OCI-LY7 (cell line): ENCODE data around the gene ANKS1B. TPM values are rescaled to one million over a fixed set of nuclear protein-coding genes. Genes with fewer than 3 reads are reported as not detected.

Experiments
- BruUV-seq: library from RNA; stranded (reverse); fragments of 400-500 nt; replicated peaks from 2 replicates; lab custom pipeline; 2021; lab: Mats Ljungman, UMichigan
- CTCF ChIA-PET: fragments of 300-600 bp; sonication (Branson Sonifier 250); formaldehyde crosslinking; loops from one replicate; lab custom pipeline; 2022; ENCODE audit warnings: antibody characterized with exemption; ENCODE audit not compliant: unreplicated experiment; lab: Charles Lee
- POLR2A ChIA-PET: fragments of 300-600 bp; sonication (Branson Sonifier 250); formaldehyde crosslinking; loops from one replicate; lab custom pipeline; 2022; ENCODE audit warnings: antibody characterized with exemption; lab: Charles Lee
- DNase-seq: peaks from one replicate; pipeline ENCODE4 v3.0.0-alpha.2; 2015; ENCODE audit warnings: low spot score
- H2AFZ ChIP-seq: fragments of 200-600 bp; sonication (generic), shearing (Covaris generic); 2 replicates; pipeline ENCODE4 v1.6.1; 2014; ENCODE audit warnings: mild to moderate bottlenecking, antibody characterized with exemption, low read length, moderate library complexity
- H3K27ac ChIP-seq: fragments of 200-600 bp; sonication (generic); 2 replicates; pipeline ENCODE4 v1.5.1; 2014; ENCODE audit warnings: mixed run types, low read depth, mild to moderate bottlenecking, moderate library complexity, low read length, inconsistent platforms; ENCODE audit not compliant: poor library complexity, severe bottlenecking
- H3K36me3 ChIP-seq: fragments of 200-600 bp; sonication (generic); 2 replicates; pipeline ENCODE4 v1.6.1; 2014; ENCODE audit warnings: mild to moderate bottlenecking, antibody characterized with exemption, low read length, moderate library complexity, mixed read lengths; ENCODE audit not compliant: insufficient read depth
- H3K4me1 ChIP-seq: fragments of 200-600 bp; sonication (generic); 2 replicates; pipeline ENCODE4 v1.5.1; 2014; ENCODE audit warnings: mild to moderate bottlenecking, low read length; ENCODE audit not compliant: insufficient read depth, poor library complexity, severe bottlenecking
- H3K4me2 ChIP-seq: fragments of 200-600 bp; sonication (generic); 2 replicates; pipeline ENCODE4 v1.6.1; 2014; ENCODE audit warnings: mild to moderate bottlenecking, low read length
- H3K4me3 ChIP-seq: fragments of 200-600 bp; sonication (generic); 2 replicates; pipeline ENCODE4 v1.5.1; 2014; ENCODE audit warnings: mild to moderate bottlenecking, low read depth, low read length; ENCODE audit not compliant: poor library complexity, severe bottlenecking
- H3K79me2 ChIP-seq: fragments of 200-600 bp; sonication (generic); 2 replicates; pipeline ENCODE4 v1.6.1; 2016; ENCODE audit warnings: low read depth, mild to moderate bottlenecking, low read length, moderate library complexity, mixed read lengths; ENCODE audit not compliant: insufficient read depth
- H3K9me2 ChIP-seq: fragments of 200-600 bp; sonication (generic); 2 replicates; pipeline ENCODE4 v1.6.1; 2016; ENCODE audit warnings: mild to moderate bottlenecking, low read length, mixed read lengths; ENCODE audit not compliant: insufficient read depth
- H3K9me3 ChIP-seq: fragments of 200-600 bp; sonication (generic); 2 replicates; pipeline ENCODE4 v1.6.1; 2014; ENCODE audit warnings: mild to moderate bottlenecking, mixed run types, low read length, mixed read lengths
- H4K20me1 ChIP-seq: fragments of 200-600 bp; sonication (generic); 2 replicates; pipeline ENCODE4 v1.6.1; 2014; ENCODE audit warnings: mild to moderate bottlenecking, antibody characterized with exemption, low read length, moderate library complexity, mixed read lengths; ENCODE audit not compliant: insufficient read depth
- EZH2phosphoT487 ChIP-seq: fragments of 200-600 bp; sonication (generic); IDR thresholded peaks from 2 replicates; pipeline ENCODE4 v1.6.1; 2018; ENCODE audit warnings: low read depth, borderline replicate concordance, mild to moderate bottlenecking, mixed run types, antibody characterized with exemption, low read length, moderate library complexity, mixed read lengths
- intact Hi-C: fragments of 100-400 bp; cut with micrococcal nuclease; formaldehyde crosslinking; loops from one replicate; pipeline ENCODE4 v1.10.0; 2022; ENCODE audit not compliant: unreplicated experiment
- total RNA-seq, 2 experiments: library from RNA; depleted of rRNA in 1 of 2; stranded (reverse); fragments of >200 nt in 1 of 2; shearing (Covaris generic) in 1 of 2; gene quantifications; 2 replicates each; pipeline ENCODE4 v1.2.3, GENCODE V29; 2014 to 2022
- TF ChIP-seq, protein P1 (sequence below): fragments of 200-600 bp; sonication (generic); conservative IDR thresholded peaks from 2 replicates; pipeline ENCODE4 v1.5.1; 2014; ENCODE audit warnings: mild to moderate bottlenecking, antibody characterized with exemption, low read length, moderate library complexity, mixed read lengths

The ANKS1B gene
- total RNA-seq, 2 experiments from 2014 or later = 2.9 to 6.0 TPM

GRCh38 chr12:99495799-99496198 lies 488.9 kb downstream of the ANKS1B start:
- Histone ChIP-seq H3K36me3 (no peaks in the 10 kb centered on the region; the same call in 1 of the 2 replicates), H4K20me1 (no peaks in the 10 kb centered on the region), H3K4me1 (peaks cover 4% of the 10 kb centered on the region), H3K27ac (no peak overlapping the region), H3K4me3 (no peak overlapping the region), H3K9me3 (peaks cover 4% of the 10 kb centered on the region; the same call in 1 of the 2 replicates), H3K4me2 (no peak overlapping the region), H3K79me2 (no peaks in the 10 kb centered on the region), H3K9me2 (no peaks in the 10 kb centered on the region), H2AFZ (no peak overlapping the region)
- no peak for TF ChIP-seq EZH2phosphoT487
- TF ChIP-seq, protein P1, sequence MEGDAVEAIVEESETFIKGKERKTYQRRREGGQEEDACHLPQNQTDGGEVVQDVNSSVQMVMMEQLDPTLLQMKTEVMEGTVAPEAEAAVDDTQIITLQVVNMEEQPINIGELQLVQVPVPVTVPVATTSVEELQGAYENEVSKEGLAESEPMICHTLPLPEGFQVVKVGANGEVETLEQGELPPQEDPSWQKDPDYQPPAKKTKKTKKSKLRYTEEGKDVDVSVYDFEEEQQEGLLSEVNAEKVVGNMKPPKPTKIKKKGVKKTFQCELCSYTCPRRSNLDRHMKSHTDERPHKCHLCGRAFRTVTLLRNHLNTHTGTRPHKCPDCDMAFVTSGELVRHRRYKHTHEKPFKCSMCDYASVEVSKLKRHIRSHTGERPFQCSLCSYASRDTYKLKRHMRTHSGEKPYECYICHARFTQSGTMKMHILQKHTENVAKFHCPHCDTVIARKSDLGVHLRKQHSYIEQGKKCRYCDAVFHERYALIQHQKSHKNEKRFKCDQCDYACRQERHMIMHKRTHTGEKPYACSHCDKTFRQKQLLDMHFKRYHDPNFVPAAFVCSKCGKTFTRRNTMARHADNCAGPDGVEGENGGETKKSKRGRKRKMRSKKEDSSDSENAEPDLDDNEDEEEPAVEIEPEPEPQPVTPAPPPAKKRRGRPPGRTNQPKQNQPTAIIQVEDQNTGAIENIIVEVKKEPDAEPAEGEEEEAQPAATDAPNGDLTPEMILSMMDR = no peak
- ChIA-PET POLR2A (no interaction called here), CTCF (no interaction called here)
- DNase-seq = no peak
- no TSS peak for BruUV-seq
- intact Hi-C loops = no loop called here

DNA sequence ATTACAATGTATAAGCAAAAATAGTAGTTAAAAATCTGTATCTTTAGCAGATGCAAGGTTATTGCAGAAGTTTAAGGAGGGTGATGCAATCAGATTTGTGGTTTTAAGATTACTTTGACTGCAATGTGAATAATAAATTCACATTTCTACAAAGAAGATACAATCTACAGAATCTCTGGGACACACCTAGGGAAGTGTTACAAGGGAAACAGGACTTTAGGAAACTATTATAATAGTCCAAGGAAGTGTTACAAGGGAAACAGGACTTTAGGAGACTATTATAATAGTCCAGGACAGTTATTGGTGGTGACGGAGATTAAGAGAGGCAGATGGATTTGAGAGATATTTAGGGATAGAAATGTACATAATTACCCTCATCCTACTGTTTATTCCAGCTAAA lies 491.5 kb downstream of the ANKS1B start:
- ChIA-PET CTCF (no interaction called here), POLR2A (no interaction called here)
- no peak overlapping the region for H3K27ac ChIP-seq
- no peaks in the 10 kb centered on the region for H4K20me1 ChIP-seq
- no peak overlapping the region for H2AFZ ChIP-seq
- DNase-seq = no peak
- intact Hi-C loops = no loop called here
- no peaks in the 10 kb centered on the region for H3K9me2 ChIP-seq
- no peaks in the 10 kb centered on the region for H3K79me2 ChIP-seq
- no TSS peak for BruUV-seq
- no peaks in the 10 kb centered on the region for H3K36me3 ChIP-seq
- no peak overlapping the region for H3K4me3 ChIP-seq
- no peak overlapping the region for H3K4me2 ChIP-seq
- peaks cover 4% of the 10 kb centered on the region for H3K4me1 ChIP-seq
- peaks cover 1% of the 10 kb centered on the region; the same call in 1 of the 2 replicates for H3K9me3 ChIP-seq
- TF ChIP-seq EZH2phosphoT487 = no peak
- TF ChIP-seq, protein P1 = no peak

GRCh38 chr12:99486277-99486676 lies 498.5 kb downstream of the ANKS1B start:
- Histone ChIP-seq H3K4me3 (no peak overlapping the region), H3K4me1 (no peaks in the 10 kb centered on the region), H3K9me2 (no peaks in the 10 kb centered on the region), H4K20me1 (no peaks in the 10 kb centered on the region), H3K79me2 (no peaks in the 10 kb centered on the region), H3K27ac (no peak overlapping the region), H3K36me3 (peaks cover 4% of the 10 kb centered on the region; the same call in 1 of the 2 replicates), H2AFZ (no peak overlapping the region), H3K9me3 (peaks cover 40% of the 10 kb centered on the region), H3K4me2 (no peak overlapping the region)
- intact Hi-C loops = no loop called here
- POLR2A ChIA-PET = interaction anchor here (0.9 kb wide), 1 partner anchor 119 kb away, joined by 3 read pairs; no protein-coding TSS in a partner anchor
- DNase-seq = no peak
- no TSS peak for BruUV-seq
- CTCF ChIA-PET = no interaction called here
- no peak for TF ChIP-seq EZH2phosphoT487
- TF ChIP-seq, protein P1 = no peak
